Liver (tissue), 9 donors: Measurements from ENCODE around the gene ABLIM2. TPM values are rescaled to one million over a fixed set of nuclear protein-coding genes. Genes with fewer than 3 reads are reported as not detected.

Experiments
- DNase-seq: peaks from one replicate; pipeline ENCODE4 v3.0.0-alpha.2; 2017; ENCODE audit warnings: low spot score
- H3K27ac ChIP-seq, 2 donors: one replicate each; pipeline ENCODE4 v1.7.0; 2013; ENCODE audit warnings: inconsistent platforms in 2 of 2, low read length in 2 of 2, control low read depth in 1 of 2, low read depth in 1 of 2, mild to moderate bottlenecking in 1 of 2
- H3K27me3 ChIP-seq, 4 donors: one replicate each; pipeline versions ENCODE4 v1.6.1 to v1.7.0; 2013; ENCODE audit warnings: low read length in 3 of 4, inconsistent platforms in 1 of 4, mild to moderate bottlenecking in 1 of 4, moderate library complexity in 1 of 4; ENCODE audit not compliant: control insufficient read depth in 4 of 4, insufficient read depth in 4 of 4
- H3K36me3 ChIP-seq, 4 donors: one replicate each; pipeline versions ENCODE4 v1.6.1 to v1.7.0; 2013; ENCODE audit warnings: low read length in 3 of 4, mild to moderate bottlenecking in 3 of 4, low read depth in 1 of 4, moderate library complexity in 1 of 4; ENCODE audit not compliant: control insufficient read depth in 4 of 4, insufficient read depth in 3 of 4
- H3K4me1 ChIP-seq, 4 donors: one replicate each; pipeline versions ENCODE4 v1.6.1 to v1.7.0; 2013; ENCODE audit warnings: low read length in 3 of 4, mild to moderate bottlenecking in 3 of 4, moderate library complexity in 1 of 4; ENCODE audit not compliant: control insufficient read depth in 4 of 4, insufficient read depth in 4 of 4
- H3K4me3 ChIP-seq, 3 donors: one replicate each; pipeline versions ENCODE4 v1.6.1 to v1.7.0; 2013; ENCODE audit warnings: low read length in 3 of 3, control low read depth in 1 of 3, low read depth in 1 of 3, mild to moderate bottlenecking in 1 of 3
- H3K9ac ChIP-seq, 2 donors: one replicate each; pipeline ENCODE4 v1.7.0; 2013; ENCODE audit warnings: low read length in 2 of 2, mild to moderate bottlenecking in 2 of 2, moderate library complexity in 2 of 2, control low read depth in 1 of 2, low read depth in 1 of 2
- H3K9me3 ChIP-seq, 4 donors: one replicate each; pipeline versions ENCODE4 v1.6.1 to v1.7.0; 2013; ENCODE audit warnings: low read length in 3 of 4; ENCODE audit not compliant: control insufficient read depth in 4 of 4
- EGR1 ChIP-seq, 2 donors: IDR thresholded peaks; 2 replicates each; pipeline ENCODE4 v1.6.1; 2016 to 2018; ENCODE audit warnings: antibody characterized with exemption in 2 of 2, low read depth in 2 of 2
- FOXA1 ChIP-seq: IDR thresholded peaks from 2 replicates; pipeline ENCODE4 v1.6.1; 2016; ENCODE audit warnings: antibody characterized with exemption
- FOXA2 ChIP-seq: IDR thresholded peaks from 2 replicates; pipeline ENCODE4 v1.6.1; 2016; ENCODE audit warnings: antibody characterized with exemption
- GABPA ChIP-seq, 2 donors: IDR thresholded peaks in 1 of 2; conservative IDR thresholded peaks in 1 of 2; 2 replicates each; pipeline ENCODE4 v1.6.1; 2016; ENCODE audit warnings: antibody characterized with exemption in 2 of 2, mild to moderate bottlenecking in 1 of 2, moderate library complexity in 1 of 2
- HNF4A ChIP-seq, 2 donors: conservative IDR thresholded peaks; 2 replicates each; pipeline ENCODE4 v1.6.1; 2016; ENCODE audit warnings: antibody characterized with exemption in 2 of 2, mild to moderate bottlenecking in 2 of 2
- JUND ChIP-seq, 2 donors: IDR thresholded peaks; 2 replicates each; pipeline ENCODE4 v1.6.1; 2016; ENCODE audit warnings: antibody characterized with exemption in 2 of 2
- NR2F2 ChIP-seq: IDR thresholded peaks from 2 replicates; pipeline ENCODE4 v1.6.1; 2016; ENCODE audit warnings: antibody characterized with exemption
- RAD21 ChIP-seq, 2 donors: IDR thresholded peaks; 2 replicates each; pipeline ENCODE4 v1.6.1; 2016; ENCODE audit warnings: antibody characterized with exemption in 2 of 2, mild to moderate bottlenecking in 2 of 2
- RXRA ChIP-seq, 2 donors: IDR thresholded peaks; 2 replicates each; pipeline ENCODE4 v1.6.1; 2017 to 2018; ENCODE audit warnings: antibody characterized with exemption in 2 of 2, mild to moderate bottlenecking in 1 of 2
- SP1 ChIP-seq: IDR thresholded peaks from 2 replicates; pipeline ENCODE4 v1.6.1; 2018; ENCODE audit warnings: antibody characterized with exemption, mild to moderate bottlenecking
- TAF1 ChIP-seq: conservative IDR thresholded peaks from 2 replicates; pipeline ENCODE4 v1.6.1; 2016; ENCODE audit warnings: antibody characterized with exemption, mild to moderate bottlenecking
- YY1 ChIP-seq: IDR thresholded peaks from 2 replicates; pipeline ENCODE4 v1.6.1; 2016; ENCODE audit warnings: antibody characterized with exemption, mild to moderate bottlenecking
- ZBTB33 ChIP-seq: IDR thresholded peaks from 2 replicates; pipeline ENCODE4 v1.6.1; 2016; ENCODE audit warnings: antibody characterized with exemption
- WGBS: extraction: QIAGEN DNeasy Blood & Tissue Kit; methylation state at CpG from one replicate; pipeline ENCODE4 v1.1.7; 2013; 5-methylcytosine and 5-hydroxymethylcytosine counted together
- polyA plus RNA-seq, 2 donors: library from polyadenylated mRNA; stranded (reverse) in 1 of 2; unstranded in 1 of 2; fragments of 200-250 nt in 1 of 2; fragments of >200 nt in 1 of 2; fragmentation: Nextera tagmentation in 1 of 2; extraction: Ambion mirVana in 1 of 2; gene quantifications; one replicate each; pipeline versions ENCODE4 v1.2.1 to v1.2.3, GENCODE V29; 2013 to 2015
- total RNA-seq, 2 donors: library from RNA; depleted of rRNA; stranded (reverse); fragments of >200 nt; gene quantifications; one replicate each; pipeline ENCODE4 v1.2.3, GENCODE V29; 2014
- TF ChIP-seq, protein P1 (sequence below): fragments of 150-350 bp; IDR thresholded peaks from 2 replicates; pipeline ENCODE4 v1.5.1; 2017; ENCODE audit warnings: improper control_type of control experiment, low read depth, low read length; ENCODE audit not compliant: missing input control
- TF ChIP-seq, protein P2 (sequence below): IDR thresholded peaks from 2 replicates; pipeline ENCODE4 v1.6.1; 2016; ENCODE audit warnings: antibody characterized with exemption
- TF ChIP-seq, protein P3 (sequence below): IDR thresholded peaks from 2 replicates; pipeline ENCODE4 v1.6.1; 2016; ENCODE audit warnings: antibody characterized with exemption
- TF ChIP-seq, protein P4 (sequence below): IDR thresholded peaks from 2 replicates; pipeline ENCODE4 v1.6.1; 2016; ENCODE audit warnings: antibody characterized with exemption, mild to moderate bottlenecking
- donor health status: healthy.
- donor health status: healthy.
- donor health status: healthy.
- donor health status: healthy.
- donor health status: healthy.

ABLIM2 gene
- total and polyA plus RNA-seq, 4 donors: 0.75 to 2.5 (median 0.93) TPM

DNA sequence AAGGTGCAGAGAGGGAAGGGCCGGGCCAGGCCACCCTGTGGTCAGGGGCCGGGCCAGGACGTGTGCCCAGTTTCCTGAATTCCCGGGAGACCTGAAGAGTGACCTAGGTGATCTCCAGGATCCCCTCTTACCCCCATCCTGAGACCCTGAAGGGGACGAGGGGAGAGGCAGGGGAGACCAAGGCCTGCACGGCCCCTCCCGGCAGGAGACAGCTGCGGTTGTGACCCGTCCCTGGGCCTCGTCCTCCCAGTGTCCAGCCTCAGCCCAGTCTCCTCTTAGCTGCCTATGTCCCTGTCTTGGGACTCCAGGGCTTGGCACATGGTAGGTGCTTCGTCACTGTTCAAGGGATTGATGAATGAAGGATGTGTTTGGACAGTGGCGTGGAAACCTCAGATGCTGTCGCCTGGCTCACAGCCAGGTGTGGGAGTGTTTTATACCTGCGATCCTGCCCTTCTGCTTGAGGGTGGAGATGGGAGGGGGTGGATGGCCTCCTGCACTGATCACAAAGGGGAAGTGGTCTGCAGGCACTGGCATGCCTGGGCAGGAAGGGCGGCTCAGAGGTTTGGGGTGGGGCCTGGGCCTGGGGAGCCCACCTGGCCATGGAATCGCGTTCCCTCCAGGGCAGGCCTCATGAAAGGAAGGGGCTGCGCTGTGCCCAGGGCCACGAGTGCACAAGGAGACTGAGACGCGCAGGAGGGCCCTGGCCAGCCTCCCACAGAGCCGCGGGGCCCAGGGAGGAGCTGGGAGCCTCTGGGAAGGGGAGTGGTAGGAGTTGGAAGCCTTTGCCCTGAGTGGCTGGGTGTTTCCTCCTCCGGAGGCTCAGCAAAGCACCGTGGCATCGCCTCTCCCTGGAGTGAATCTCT, 47.4 kb upstream of the ABLIM2 start:
- no peak for DNase-seq
- 74% methylated on average over 26 of the region's 26 CpGs for WGBS
- Histone ChIP-seq H3K36me3 (peaks cover 4 to 25% (median 13%) of the 10 kb centered on the region in 4 donors), H3K9me3 (no peaks in the 10 kb centered on the region), H3K4me1 (peaks cover 18 to 30% (median 24%) of the 10 kb centered on the region in 4 donors), H3K27me3 (no peaks in the 10 kb centered on the region), H3K9ac (no peak overlapping the region), H3K4me3 (no peak overlapping the region), H3K27ac (no peak overlapping the region)
- TF ChIP-seq TAF1 (no peak), ZBTB33 (no peak), FOXA2 (no peak), JUND (IDR thresholded peaks at IDR 0.05) (no peak), NR2F2 (no peak), YY1 (no peak), GABPA (IDR thresholded peaks at IDR 0.05 in 1 of 2, conservative IDR thresholded peaks at IDR 0.05 in 1 of 2) (no peak), FOXA1 (no peak), RXRA (IDR thresholded peaks at IDR 0.05) (no peak), HNF4A (conservative IDR thresholded peaks at IDR 0.05) (no peak), EGR1 (IDR thresholded peaks at IDR 0.05; ENCODE audit: low read depth in 2 of 2) (no peak)
- TF ChIP-seq, protein P1, sequence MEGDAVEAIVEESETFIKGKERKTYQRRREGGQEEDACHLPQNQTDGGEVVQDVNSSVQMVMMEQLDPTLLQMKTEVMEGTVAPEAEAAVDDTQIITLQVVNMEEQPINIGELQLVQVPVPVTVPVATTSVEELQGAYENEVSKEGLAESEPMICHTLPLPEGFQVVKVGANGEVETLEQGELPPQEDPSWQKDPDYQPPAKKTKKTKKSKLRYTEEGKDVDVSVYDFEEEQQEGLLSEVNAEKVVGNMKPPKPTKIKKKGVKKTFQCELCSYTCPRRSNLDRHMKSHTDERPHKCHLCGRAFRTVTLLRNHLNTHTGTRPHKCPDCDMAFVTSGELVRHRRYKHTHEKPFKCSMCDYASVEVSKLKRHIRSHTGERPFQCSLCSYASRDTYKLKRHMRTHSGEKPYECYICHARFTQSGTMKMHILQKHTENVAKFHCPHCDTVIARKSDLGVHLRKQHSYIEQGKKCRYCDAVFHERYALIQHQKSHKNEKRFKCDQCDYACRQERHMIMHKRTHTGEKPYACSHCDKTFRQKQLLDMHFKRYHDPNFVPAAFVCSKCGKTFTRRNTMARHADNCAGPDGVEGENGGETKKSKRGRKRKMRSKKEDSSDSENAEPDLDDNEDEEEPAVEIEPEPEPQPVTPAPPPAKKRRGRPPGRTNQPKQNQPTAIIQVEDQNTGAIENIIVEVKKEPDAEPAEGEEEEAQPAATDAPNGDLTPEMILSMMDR: no peak

- no peak overlapping the region for H3K27ac ChIP-seq
- TF ChIP-seq YY1 (no peak), SP1 (no peak), HNF4A (conservative IDR thresholded peaks at IDR 0.05) (no peak), GABPA (IDR thresholded peaks at IDR 0.05 in 1 of 2, conservative IDR thresholded peaks at IDR 0.05 in 1 of 2) (no peak), FOXA2 (no peak), RAD21 (IDR thresholded peaks at IDR 0.05) (no peak), FOXA1 (no peak), JUND (IDR thresholded peaks at IDR 0.05) (no peak), EGR1 (IDR thresholded peaks at IDR 0.05; ENCODE audit: low read depth in 2 of 2) (no peak), NR2F2 (no peak), TAF1 (no peak), RXRA (IDR thresholded peaks at IDR 0.05) (no peak), ZBTB33 (no peak)
- TF ChIP-seq, protein P2, sequence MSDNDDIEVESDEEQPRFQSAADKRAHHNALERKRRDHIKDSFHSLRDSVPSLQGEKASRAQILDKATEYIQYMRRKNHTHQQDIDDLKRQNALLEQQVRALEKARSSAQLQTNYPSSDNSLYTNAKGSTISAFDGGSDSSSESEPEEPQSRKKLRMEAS: no peak
- TF ChIP-seq, protein P3, sequence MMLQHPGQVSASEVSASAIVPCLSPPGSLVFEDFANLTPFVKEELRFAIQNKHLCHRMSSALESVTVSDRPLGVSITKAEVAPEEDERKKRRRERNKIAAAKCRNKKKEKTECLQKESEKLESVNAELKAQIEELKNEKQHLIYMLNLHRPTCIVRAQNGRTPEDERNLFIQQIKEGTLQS: no peak
- TF ChIP-seq, protein P4, sequence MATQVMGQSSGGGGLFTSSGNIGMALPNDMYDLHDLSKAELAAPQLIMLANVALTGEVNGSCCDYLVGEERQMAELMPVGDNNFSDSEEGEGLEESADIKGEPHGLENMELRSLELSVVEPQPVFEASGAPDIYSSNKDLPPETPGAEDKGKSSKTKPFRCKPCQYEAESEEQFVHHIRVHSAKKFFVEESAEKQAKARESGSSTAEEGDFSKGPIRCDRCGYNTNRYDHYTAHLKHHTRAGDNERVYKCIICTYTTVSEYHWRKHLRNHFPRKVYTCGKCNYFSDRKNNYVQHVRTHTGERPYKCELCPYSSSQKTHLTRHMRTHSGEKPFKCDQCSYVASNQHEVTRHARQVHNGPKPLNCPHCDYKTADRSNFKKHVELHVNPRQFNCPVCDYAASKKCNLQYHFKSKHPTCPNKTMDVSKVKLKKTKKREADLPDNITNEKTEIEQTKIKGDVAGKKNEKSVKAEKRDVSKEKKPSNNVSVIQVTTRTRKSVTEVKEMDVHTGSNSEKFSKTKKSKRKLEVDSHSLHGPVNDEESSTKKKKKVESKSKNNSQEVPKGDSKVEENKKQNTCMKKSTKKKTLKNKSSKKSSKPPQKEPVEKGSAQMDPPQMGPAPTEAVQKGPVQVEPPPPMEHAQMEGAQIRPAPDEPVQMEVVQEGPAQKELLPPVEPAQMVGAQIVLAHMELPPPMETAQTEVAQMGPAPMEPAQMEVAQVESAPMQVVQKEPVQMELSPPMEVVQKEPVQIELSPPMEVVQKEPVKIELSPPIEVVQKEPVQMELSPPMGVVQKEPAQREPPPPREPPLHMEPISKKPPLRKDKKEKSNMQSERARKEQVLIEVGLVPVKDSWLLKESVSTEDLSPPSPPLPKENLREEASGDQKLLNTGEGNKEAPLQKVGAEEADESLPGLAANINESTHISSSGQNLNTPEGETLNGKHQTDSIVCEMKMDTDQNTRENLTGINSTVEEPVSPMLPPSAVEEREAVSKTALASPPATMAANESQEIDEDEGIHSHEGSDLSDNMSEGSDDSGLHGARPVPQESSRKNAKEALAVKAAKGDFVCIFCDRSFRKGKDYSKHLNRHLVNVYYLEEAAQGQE: no peak
- H3K4me3 ChIP-seq: no peak overlapping the region
- no peak overlapping the region for H3K9ac ChIP-seq
- H3K9me3 ChIP-seq: no peaks in the 10 kb centered on the region
- no peaks in the 10 kb centered on the region for H3K27me3 ChIP-seq
- no peak for DNase-seq
- peaks cover 21 to 38% (median 28%) of the 10 kb centered on the region in 4 donors for H3K4me1 ChIP-seq
- peaks cover 4 to 25% (median 13%) of the 10 kb centered on the region in 4 donors for H3K36me3 ChIP-seq
- 85% methylated on average over 19 of the region's 19 CpGs for WGBS
These were observed 46.7 kb upstream of the ABLIM2 start for GRCh38 chr4:8205241-8205707.
